ENCODE measurements around the gene PRSS35.
"Not testable (repeated sequence)": the region's sequence is repeated elsewhere in the genome, so short reads cannot be mapped to it uniquely, and the experiment has no call there.

The PRSS35 gene, protein sequence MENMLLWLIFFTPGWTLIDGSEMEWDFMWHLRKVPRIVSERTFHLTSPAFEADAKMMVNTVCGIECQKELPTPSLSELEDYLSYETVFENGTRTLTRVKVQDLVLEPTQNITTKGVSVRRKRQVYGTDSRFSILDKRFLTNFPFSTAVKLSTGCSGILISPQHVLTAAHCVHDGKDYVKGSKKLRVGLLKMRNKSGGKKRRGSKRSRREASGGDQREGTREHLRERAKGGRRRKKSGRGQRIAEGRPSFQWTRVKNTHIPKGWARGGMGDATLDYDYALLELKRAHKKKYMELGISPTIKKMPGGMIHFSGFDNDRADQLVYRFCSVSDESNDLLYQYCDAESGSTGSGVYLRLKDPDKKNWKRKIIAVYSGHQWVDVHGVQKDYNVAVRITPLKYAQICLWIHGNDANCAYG

DNA sequence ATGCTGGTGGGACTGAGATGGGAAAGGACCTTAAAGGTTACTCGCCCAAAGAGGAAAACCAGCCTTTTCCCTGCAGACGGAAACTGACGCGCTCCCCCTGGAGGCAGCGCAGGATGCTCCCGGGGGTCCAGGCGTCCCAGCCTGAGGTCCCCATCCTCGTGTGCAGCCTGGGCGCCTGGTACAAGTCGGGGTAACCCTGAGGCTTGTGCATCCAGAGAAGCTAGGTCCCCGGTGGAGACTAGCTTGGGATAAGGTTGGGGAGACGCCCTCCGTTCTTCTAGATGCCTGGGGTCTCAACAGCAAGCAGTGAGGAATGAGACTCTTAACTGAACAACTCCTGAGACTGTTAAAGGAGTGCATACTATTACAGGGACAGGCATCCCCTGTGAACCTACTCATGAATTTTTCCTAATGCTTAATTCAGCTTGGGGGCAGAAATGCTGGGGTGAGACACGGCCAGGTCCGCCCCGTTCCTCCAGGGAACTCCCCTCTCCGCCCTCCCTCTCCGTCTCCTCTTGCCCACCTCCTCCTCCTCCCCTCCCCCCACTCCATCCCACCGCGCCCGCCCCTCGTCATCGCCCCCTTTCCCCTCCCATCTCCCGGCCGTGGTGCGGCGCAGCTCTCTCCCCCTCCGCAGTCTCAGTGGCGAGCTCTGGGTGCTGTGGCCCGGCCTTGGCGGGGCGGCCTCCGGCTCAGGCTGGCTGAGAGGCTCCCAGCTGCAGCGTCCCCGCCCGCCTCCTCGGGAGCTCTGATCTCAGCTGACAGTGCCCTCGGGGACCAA is at the start of gene PRSS35:
Gene PRSS35 (plus strand): TSS at position 634 of the 781 bp plus-strand sequence. CDS start 10,908 bp downstream, outside the sequence.
- peak in 10 of 14 donors; percentile 5 to 49 (median 20) for DNase-seq

GRCh38 chr6:83463886-83464285 is 48.4 kb upstream of the PRSS35 start:
- DNase-seq: no peak

- DNase-seq: no peak
Observed at GRCh38 chr6:83464381-83465140, 47.8 kb upstream of the PRSS35 start.

DNA sequence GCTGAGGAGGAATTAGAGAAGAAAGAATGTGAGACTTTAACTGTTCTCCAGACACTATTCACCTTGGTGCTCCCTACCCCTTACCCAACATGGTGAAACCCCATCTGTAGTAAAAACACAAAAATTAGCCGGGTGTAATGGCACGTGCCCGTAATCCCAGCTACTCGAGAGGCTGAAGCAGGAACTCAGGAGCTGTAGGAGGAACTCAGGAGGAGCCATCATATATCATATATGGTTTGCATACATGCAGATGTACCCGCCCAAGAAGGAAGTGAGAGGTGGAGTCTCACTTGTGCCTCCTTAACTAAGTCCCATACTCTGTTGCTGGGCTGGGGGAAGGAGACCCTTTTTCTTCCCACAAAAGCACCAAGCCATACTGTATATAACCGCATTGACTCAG is 46.0 kb upstream of the PRSS35 start:
- no peak for DNase-seq

DNA sequence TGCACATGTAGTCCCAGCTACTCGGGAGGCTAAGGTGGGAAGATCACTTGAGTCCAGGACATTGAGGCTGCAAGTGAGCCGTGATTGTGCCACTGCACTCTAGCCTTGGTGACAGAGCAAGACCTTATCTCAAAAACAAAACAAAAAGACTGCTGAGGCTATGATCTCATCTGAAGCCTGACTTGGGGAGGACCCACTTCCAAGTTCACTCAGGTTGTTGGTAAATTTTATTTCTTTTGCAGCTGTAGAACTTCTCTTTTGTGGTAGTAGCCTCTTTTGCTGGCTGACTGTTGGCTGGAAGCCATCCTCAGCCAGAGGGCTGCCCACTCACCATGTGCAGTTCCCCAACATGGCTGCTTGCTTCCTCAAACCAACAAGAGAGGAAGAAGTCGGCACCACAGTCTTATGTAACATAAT is 44.7 kb upstream of the PRSS35 start:
- DNase-seq: peak in 9 of 14 donors; percentile 1 to 41 (median 18)

DNA sequence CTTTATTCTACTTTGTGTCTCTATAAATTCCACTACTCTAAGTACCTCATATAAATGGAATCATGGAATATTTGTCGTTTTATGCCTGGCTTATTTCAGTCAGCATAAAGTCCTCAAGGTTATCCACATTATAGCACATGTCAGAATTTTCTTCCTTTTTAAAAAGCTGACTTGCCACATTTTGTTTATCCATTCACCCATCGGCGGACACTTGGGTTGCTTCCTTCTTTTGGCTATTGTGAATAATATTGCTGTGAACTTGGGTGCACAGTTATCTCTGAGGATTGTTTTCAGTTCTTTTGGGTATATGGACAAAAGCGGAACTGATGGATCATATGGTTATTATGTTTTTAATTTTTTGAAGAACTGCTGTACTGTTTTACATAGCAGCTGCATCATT is 42.3 kb upstream of the PRSS35 start:
- no peak for DNase-seq

GRCh38 chr6:83470587-83470986 is 41.7 kb upstream of the PRSS35 start:
- DNase-seq: no peak

DNA sequence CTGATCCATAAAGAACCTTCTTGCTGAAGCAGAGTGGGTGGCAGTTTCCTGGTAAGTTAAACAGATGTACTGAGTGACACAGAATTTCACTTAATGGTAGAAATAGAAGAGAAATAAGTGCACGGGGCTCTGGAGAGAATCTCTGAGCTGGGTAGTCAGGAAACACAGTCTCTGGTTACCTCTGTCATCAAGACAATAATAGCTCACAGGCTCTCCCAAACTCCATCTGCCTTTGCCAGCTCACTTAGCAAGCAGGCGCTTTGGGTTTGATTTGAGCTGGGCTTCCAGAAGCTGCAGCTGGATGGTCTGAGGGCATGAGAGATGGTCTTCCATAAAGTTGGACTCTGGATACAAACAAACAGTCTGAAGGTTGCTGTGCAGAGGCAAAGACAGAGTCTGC is 39.6 kb upstream of the PRSS35 start:
- no peak for DNase-seq

GRCh38 chr6:83474309-83474708 is 38.0 kb upstream of the PRSS35 start:
- DNase-seq: peak in 1 of 14 donors; percentile 0

GRCh38 chr6:83476971-83477370 is 35.4 kb upstream of the PRSS35 start:
- no peak for DNase-seq

DNA sequence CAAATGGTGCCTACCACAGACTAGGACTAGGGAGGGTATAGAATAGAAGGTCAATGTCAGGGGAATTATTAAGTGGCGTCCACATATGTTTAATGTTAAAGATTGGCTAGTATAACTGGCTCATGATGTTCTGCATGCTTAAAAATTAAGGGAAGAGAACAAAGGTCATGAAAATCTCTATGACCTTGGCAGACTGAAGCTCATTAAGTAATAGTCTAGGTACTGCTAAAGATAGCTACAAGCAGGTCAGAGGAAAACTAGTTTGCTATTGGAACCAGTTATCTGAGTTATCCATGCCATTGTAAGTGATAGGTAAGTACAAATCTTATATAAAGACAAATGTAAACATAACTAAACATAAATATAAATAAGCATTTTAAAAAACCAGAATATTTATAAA is 32.9 kb upstream of the PRSS35 start:
- DNase-seq: no peak

DNA sequence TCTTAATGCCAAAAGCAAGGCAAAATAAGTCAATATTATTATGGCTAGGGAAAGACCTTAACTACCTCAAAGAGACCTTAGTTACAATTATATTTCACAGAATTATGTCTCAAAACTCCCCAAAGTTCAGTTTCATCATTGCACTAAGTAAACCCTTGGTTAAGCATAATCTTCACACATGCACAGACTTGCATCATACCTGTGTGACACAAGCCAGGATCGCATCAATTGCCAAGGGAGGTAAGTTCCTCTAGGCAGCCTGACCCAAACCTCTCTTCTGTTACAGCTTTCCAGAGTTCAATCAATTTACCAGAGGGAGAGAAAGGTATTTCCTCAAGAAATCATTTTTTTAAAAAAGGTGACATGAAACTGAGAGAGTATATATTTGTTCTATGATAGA is 31.9 kb upstream of the PRSS35 start:
- DNase-seq: no peak

GRCh38 chr6:83481938-83482337 is 30.4 kb upstream of the PRSS35 start:
- not testable (repeated sequence) for DNase-seq

DNA sequence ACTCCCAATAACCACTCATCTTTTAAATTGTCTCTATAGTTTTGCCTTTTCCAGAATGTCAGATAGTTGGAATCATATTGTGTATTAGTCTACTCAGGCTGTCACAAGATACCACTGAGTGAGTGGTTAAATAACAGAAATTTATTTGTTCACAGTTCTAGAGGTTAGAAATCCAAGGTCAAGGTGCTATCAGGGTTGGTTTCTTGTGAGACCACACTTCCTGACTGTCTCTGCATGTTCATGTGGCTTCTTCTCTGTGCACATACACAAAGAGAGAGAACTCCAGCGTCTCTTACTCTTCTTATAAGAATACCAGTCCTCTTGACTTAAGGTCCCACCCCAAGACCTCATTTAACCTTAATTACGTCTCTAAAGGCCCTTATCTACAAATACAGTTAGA is 23.9 kb upstream of the PRSS35 start:
- DNase-seq: no peak

GRCh38 chr6:83488861-83489260 is 23.5 kb upstream of the PRSS35 start:
- DNase-seq: no peak

DNA sequence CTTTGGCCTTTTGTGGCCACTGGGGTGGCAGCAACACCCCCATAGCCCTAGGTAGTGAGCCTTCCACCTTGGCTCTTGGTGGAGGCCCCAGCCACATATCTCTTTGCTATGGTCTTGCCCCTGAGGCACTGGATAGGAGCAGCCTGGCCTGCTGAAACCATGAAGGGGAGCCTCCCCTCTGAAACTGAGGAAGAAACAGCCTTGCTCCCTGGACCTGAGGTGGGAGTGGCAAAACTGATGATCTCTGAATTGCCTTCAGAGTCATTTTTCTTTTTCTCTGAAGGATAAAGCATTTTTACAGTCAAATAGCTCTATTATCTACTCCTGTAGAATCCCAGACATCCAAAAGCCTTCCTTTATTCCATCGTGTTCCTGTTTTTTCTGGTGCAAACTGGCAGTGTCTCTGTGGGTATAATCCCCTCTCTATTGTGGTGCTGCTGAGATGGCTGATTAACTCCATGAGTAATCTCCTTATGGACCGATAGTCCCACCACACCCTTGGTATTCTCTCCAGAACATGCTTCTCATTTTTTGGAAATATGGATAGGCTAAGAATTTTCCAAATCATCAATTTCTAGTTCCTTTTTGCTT is 22.0 kb upstream of the PRSS35 start:
- DNase-seq: no peak

DNA sequence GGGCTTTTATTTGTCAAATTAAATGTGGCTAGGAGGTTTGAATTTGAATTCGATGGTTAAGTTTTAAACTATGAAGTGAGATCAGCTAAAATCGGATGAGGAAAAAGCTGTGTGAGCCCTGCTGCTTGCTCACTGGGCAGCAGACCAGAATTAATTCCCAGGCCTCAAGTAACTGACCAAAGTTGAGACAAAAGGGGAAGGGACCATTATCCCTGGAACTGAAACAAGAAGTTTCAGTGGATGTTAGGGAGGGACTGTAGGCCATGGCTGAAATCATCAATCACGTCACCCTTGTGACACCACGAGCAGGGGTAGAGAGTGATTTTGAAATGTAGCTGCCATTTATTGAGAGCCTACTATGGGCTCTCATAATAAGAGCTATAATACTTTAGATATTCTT is 7.0 kb upstream of the PRSS35 start:
- DNase-seq: no peak

- DNase-seq: no peak
Observed at GRCh38 chr6:83509441-83509840, 2.9 kb upstream of the PRSS35 start.

DNA sequence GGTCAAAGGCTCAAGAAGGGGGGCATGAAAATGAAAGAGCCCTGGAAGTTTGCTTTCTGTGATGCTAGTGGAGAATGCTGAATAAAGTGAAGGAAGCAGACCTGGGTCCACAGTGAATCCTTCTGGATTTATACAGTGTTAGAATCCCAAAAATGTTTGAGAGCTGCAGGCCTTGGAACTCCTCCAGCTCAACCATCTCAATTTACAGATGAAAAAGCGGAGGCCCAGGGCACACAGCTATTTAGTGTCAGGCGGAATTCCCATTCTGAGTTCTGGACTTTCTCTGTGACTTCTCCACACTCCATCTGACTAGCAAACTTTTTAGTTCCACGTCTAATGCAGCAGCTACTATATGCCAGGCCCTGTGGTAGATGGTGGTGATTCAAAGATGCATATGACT is 1.5 kb upstream of the PRSS35 start:
- no peak for DNase-seq

- DNase-seq: no peak
Observed at GRCh38 chr6:83511266-83511665, 1.1 kb upstream of the PRSS35 start.

DNA sequence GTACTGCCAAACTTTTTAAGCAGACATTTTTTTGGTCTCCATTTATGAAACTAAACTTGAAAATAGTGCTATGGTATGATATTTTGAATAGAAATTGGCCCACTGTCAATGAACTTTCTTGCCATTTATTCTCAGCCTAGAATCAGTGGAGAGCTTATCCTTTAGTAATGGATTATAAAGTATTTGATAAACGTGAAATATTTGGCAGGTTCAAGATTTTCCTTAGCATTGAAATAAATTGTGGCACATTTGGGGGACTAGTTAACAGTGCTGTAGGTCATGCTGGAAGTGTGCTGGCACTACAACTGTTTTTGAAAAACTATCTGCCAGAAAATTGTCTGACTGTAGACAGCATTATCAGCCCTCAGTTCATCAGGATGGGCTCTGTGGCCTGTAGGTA is 2.1 kb downstream of the PRSS35 start:
- DNase-seq: no peak

- peak in 2 of 14 donors; percentile 6 to 9 for DNase-seq
Observed at GRCh38 chr6:83514866-83515466, 2.6 kb downstream of the PRSS35 start.

Data from C1 segment of cervical spinal cord (tissue), 14 donors.